WTC11 (cell line): Measurements from ENCODE around the gene FIGNL2.

Experiments
- CTCF ChIP-seq: fragments of 200-600 bp; IDR thresholded peaks from 2 replicates; pipeline ENCODE4 v1.8.0; 2022; ENCODE audit warnings: antibody characterized with exemption
- KAT7 ChIP-seq: sonication (generic); formaldehyde crosslinking; IDR thresholded peaks from 2 replicates; pipeline ENCODE4 v1.8.1; 2023; ENCODE audit warnings: missing genetic modification reagents, mild to moderate bottlenecking, borderline replicate concordance
- MAX ChIP-seq: sonication (generic); formaldehyde crosslinking; IDR thresholded peaks from 2 replicates; pipeline ENCODE4 v1.8.0; 2022; ENCODE audit warnings: mild to moderate bottlenecking, missing genetic modification reagents
- NR1H2 ChIP-seq: sonication (generic); formaldehyde crosslinking; IDR thresholded peaks from 2 replicates; pipeline ENCODE4 v1.9.0; 2021; ENCODE audit warnings: mild to moderate bottlenecking, moderate library complexity, missing genetic modification reagents
- NR3C1 ChIP-seq: sonication (generic); formaldehyde crosslinking; conservative IDR thresholded peaks from 2 replicates; pipeline ENCODE4 v1.8.1; 2023; ENCODE audit warnings: low read depth, mild to moderate bottlenecking, missing genetic modification reagents
- PRRX2 ChIP-seq: fragments of 250-450 bp; sonication (Bioruptor Pico); IDR thresholded peaks from 2 replicates; pipeline ENCODE4 v1.8.0; 2021; ENCODE audit warnings: mild to moderate bottlenecking
- ZNF232 ChIP-seq: sonication (generic); formaldehyde crosslinking; IDR thresholded peaks from 2 replicates; pipeline ENCODE4 v1.8.0; 2022; ENCODE audit warnings: mild to moderate bottlenecking, missing genetic modification reagents
- TF ChIP-seq, protein P1 (sequence below): sonication (generic); formaldehyde crosslinking; IDR thresholded peaks from 2 replicates; pipeline ENCODE4 v1.8.1; 2022; ENCODE audit warnings: low read depth, mild to moderate bottlenecking, moderate library complexity, missing genetic modification reagents, borderline replicate concordance

DNA sequence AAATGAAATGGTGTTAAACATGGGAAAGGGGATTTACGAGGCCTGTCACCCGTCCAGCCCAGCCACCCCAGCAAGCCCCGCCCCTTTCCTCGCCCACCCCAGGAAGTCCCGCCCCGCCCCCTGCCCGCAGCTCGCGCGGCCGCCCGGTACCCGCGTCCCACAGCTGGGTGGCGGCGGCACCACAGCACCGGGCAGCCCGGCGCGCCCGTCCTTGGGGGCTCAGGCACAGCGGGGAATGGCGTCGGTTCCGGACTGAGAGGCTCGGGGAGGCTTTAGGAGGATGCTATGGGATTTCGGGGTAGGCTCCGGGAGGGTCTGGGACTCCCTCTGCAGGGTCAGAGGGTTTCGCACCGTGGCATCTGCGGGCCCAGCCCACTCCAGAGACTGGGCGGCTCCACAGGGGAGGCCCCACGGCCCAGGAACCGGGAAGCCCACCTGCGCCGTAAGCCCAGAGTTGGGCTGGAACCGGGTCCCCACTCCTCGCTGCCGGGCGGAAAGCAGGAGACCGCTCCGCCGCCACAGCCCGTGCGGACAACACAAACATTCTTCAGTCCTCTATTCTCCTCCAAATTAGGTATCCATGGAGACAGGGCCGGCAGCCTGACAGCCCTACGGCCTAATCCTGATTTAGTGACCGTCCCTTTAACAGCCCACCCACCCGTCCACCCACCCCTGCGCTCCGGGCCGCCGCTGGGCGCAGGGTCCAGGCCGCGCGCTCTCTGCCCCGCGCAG, 1.4 kb downstream of the FIGNL2 start:
- TF ChIP-seq CTCF = no peak
- TF ChIP-seq ZNF232 (CRISPR knock-in tag) = no peak
- no peak for TF ChIP-seq NR3C1 (CRISPR knock-in tag)
- no peak for TF ChIP-seq KAT7 (CRISPR knock-in tag)
- TF ChIP-seq MAX (CRISPR knock-in tag) = no peak
- no peak for TF ChIP-seq PRRX2
- no peak for TF ChIP-seq NR1H2
- TF ChIP-seq, protein P1, sequence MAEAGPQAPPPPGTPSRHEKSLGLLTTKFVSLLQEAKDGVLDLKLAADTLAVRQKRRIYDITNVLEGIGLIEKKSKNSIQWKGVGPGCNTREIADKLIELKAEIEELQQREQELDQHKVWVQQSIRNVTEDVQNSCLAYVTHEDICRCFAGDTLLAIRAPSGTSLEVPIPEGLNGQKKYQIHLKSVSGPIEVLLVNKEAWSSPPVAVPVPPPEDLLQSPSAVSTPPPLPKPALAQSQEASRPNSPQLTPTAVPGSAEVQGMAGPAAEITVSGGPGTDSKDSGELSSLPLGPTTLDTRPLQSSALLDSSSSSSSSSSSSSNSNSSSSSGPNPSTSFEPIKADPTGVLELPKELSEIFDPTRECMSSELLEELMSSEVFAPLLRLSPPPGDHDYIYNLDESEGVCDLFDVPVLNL = no peak
